ENCODE data around the gene DDTL. TPM values are rescaled to one million over a fixed set of nuclear protein-coding genes. Genes with fewer than 3 reads are reported as not detected.

DDTL gene
- total RNA-seq, 1 experiment from 2014 or later, result not detected

DNA sequence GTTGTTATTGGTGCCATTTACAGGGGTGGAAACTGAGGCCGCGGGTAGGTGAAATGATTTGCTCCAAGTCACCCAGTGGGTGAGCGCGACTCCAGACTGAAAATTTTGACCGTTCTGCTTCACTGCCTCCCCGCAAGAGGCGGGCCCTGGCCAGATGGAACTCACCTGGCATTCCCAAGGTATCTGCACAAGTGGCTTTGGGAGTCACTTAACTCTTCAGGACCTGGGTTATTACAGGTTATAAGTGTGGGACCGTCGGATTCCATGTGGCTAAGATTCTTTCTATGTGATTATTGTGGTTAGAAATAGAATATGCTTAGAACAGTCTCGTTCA is 45.0 kb downstream of the DDTL start:
- Histone ChIP-seq H3K4me1 (ENCODE audit: control insufficient read depth, insufficient read depth, low read length) (no peaks in the 10 kb centered on the region), H3K4me3 (ENCODE audit: low read depth in 2 of 2, low read length in 2 of 2) (peak overlapping the region; percentile 62 to 86), H3K9me3 (ENCODE audit: control insufficient read depth, insufficient read depth, low read depth, low read length) (no peaks in the 10 kb centered on the region), H3K27me3 (ENCODE audit: control insufficient read depth, insufficient read depth, low read length) (no peaks in the 10 kb centered on the region), H3K36me3 (ENCODE audit: control insufficient read depth, insufficient read depth, low read length) (no peaks in the 10 kb centered on the region), H3K27ac (ENCODE audit: low read length) (peak overlapping the region; percentile 71)
- POLR2A ChIA-PET, result no interaction called here
- no TSS peak for BruUV-seq (replicated peaks)
- in situ Hi-C loops (cut with HindIII; ENCODE audit: low pct_unique_long_range_greater_than_20kb, low sequenced_read_pairs) (no loop called here), intact Hi-C loops (cut with micrococcal nuclease; ENCODE audit: unreplicated experiment) (no loop called here)
- TF ChIP-seq, protein P1, sequence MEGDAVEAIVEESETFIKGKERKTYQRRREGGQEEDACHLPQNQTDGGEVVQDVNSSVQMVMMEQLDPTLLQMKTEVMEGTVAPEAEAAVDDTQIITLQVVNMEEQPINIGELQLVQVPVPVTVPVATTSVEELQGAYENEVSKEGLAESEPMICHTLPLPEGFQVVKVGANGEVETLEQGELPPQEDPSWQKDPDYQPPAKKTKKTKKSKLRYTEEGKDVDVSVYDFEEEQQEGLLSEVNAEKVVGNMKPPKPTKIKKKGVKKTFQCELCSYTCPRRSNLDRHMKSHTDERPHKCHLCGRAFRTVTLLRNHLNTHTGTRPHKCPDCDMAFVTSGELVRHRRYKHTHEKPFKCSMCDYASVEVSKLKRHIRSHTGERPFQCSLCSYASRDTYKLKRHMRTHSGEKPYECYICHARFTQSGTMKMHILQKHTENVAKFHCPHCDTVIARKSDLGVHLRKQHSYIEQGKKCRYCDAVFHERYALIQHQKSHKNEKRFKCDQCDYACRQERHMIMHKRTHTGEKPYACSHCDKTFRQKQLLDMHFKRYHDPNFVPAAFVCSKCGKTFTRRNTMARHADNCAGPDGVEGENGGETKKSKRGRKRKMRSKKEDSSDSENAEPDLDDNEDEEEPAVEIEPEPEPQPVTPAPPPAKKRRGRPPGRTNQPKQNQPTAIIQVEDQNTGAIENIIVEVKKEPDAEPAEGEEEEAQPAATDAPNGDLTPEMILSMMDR (IDR thresholded peaks at IDR 0.05), result no peak
- TF ChIP-seq, protein P2, sequence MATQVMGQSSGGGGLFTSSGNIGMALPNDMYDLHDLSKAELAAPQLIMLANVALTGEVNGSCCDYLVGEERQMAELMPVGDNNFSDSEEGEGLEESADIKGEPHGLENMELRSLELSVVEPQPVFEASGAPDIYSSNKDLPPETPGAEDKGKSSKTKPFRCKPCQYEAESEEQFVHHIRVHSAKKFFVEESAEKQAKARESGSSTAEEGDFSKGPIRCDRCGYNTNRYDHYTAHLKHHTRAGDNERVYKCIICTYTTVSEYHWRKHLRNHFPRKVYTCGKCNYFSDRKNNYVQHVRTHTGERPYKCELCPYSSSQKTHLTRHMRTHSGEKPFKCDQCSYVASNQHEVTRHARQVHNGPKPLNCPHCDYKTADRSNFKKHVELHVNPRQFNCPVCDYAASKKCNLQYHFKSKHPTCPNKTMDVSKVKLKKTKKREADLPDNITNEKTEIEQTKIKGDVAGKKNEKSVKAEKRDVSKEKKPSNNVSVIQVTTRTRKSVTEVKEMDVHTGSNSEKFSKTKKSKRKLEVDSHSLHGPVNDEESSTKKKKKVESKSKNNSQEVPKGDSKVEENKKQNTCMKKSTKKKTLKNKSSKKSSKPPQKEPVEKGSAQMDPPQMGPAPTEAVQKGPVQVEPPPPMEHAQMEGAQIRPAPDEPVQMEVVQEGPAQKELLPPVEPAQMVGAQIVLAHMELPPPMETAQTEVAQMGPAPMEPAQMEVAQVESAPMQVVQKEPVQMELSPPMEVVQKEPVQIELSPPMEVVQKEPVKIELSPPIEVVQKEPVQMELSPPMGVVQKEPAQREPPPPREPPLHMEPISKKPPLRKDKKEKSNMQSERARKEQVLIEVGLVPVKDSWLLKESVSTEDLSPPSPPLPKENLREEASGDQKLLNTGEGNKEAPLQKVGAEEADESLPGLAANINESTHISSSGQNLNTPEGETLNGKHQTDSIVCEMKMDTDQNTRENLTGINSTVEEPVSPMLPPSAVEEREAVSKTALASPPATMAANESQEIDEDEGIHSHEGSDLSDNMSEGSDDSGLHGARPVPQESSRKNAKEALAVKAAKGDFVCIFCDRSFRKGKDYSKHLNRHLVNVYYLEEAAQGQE (IDR thresholded peaks at IDR 0.05; ENCODE audit: insufficient read depth in 1 of 2, low read depth in 2 of 2, low read length in 1 of 2), result no peak
- TF ChIP-seq SIN3A (IDR thresholded peaks at IDR 0.05; ENCODE audit: borderline replicate concordance, insufficient read depth, low read depth, low read length), result no peak
- TF ChIP-seq TCF7L2 (IDR thresholded peaks at IDR 0.05; ENCODE audit: low read depth, low read length), result no peak
- TF ChIP-seq POLR2AphosphoS5 (IDR thresholded peaks at IDR 0.05; ENCODE audit: low read depth, low read length), result no peak
- DNase-seq (ENCODE audit: low read depth, low spot score) (no peak), ATAC-seq (peak; percentile 8; the same call in 1 of the 2 replicates)
- CTCF ChIA-PET, result no interaction called here

DNA sequence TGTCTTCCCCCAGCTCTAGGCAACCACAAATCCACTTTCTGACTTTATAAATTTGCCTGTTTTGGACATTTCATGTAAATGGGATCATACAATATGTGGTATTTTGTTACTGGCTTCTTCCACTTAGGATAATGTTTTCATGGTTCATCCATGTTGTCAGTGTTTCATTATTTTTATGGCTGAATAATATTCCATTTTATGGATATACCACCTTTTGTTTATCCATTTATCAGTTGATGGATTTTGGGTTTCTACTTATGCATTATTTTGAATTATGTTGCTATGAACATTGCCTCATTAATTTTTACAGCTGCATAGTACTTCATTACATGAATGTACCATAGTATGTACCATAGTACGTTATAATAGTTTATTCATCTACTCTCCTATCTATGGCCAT is 49.5 kb downstream of the DDTL start:
- in situ Hi-C loops (cut with HindIII; ENCODE audit: low pct_unique_long_range_greater_than_20kb, low sequenced_read_pairs), result no loop called here
- no TSS peak for BruUV-seq (replicated peaks)
- ATAC-seq (no peak), DNase-seq (ENCODE audit: low read depth, low spot score) (no peak)
- no peak overlapping the region for H3K27ac ChIP-seq (ENCODE audit: low read length)
- no peaks in the 10 kb centered on the region for H3K36me3 ChIP-seq (ENCODE audit: control insufficient read depth, insufficient read depth, low read length)
- TF ChIP-seq TCF7L2 (IDR thresholded peaks at IDR 0.05; ENCODE audit: low read depth, low read length), result no peak
- no peak for TF ChIP-seq SIN3A (IDR thresholded peaks at IDR 0.05; ENCODE audit: borderline replicate concordance, insufficient read depth, low read depth, low read length)
- no peak for TF ChIP-seq POLR2AphosphoS5 (IDR thresholded peaks at IDR 0.05; ENCODE audit: low read depth, low read length)
- TF ChIP-seq, protein P2 (IDR thresholded peaks at IDR 0.05; ENCODE audit: insufficient read depth in 1 of 2, low read depth in 2 of 2, low read length in 1 of 2), result no peak
- TF ChIP-seq, protein P1 (IDR thresholded peaks at IDR 0.05), result no peak
- H3K4me1 ChIP-seq (ENCODE audit: control insufficient read depth, insufficient read depth, low read length), result no peaks in the 10 kb centered on the region
- H3K4me3 ChIP-seq (ENCODE audit: low read depth in 2 of 2, low read length in 2 of 2), result no peak overlapping the region
- H3K9me3 ChIP-seq (ENCODE audit: control insufficient read depth, insufficient read depth, low read depth, low read length), result no peaks in the 10 kb centered on the region
- H3K27me3 ChIP-seq (ENCODE audit: control insufficient read depth, insufficient read depth, low read length), result no peaks in the 10 kb centered on the region
- POLR2A ChIA-PET, result no interaction called here
- CTCF ChIA-PET, result no interaction called here
- intact Hi-C loops (cut with micrococcal nuclease; ENCODE audit: unreplicated experiment), result no loop called here

All from Panc1 (cell line).